KBM-7 (cell line): ENCODE measurements around the gene HOXB8.
A peak's percentile ranks its signal among the peaks of the same experiment; 100 is the strongest.

ENCODE experiments used
- DNase-seq: peaks from one replicate; pipeline ENCODE4 v3.0.0-alpha.2; 2015
- in situ Hi-C: fragments of 300-500 bp; cut with MboI; formaldehyde crosslinking; loops from 2 replicates; pipeline ENCODE4 v1.14.3; 2020; ENCODE audit warnings: low sequenced_read_pairs, low pct_unique_long_range_greater_than_20kb, mixed read lengths

HOXB8 gene

GRCh38 chr17:48600244-48601098, 14.6 kb downstream of the HOXB8 start:
- in situ Hi-C loops, result no loop called here
- DNase-seq, result no peak

GRCh38 chr17:48599354-48599753, 15.7 kb downstream of the HOXB8 start:
- in situ Hi-C loops, result no loop called here
- no peak for DNase-seq

GRCh38 chr17:48598736-48599135, 16.4 kb downstream of the HOXB8 start:
- in situ Hi-C loops, result no loop called here
- peak; percentile 42 for DNase-seq

GRCh38 chr17:48597778-48598631, 17.1 kb downstream of the HOXB8 start:
- in situ Hi-C loops, result no loop called here
- peak; percentile 62 for DNase-seq

- no peak for DNase-seq
- in situ Hi-C loops, result no loop called here
These were observed 17.6 kb downstream of the HOXB8 start for GRCh38 chr17:48597528-48597777.

GRCh38 chr17:48596735-48597527, 18.2 kb downstream of the HOXB8 start:
- no peak for DNase-seq
- in situ Hi-C loops, result no loop called here

GRCh38 chr17:48596000-48596734, 18.9 kb downstream of the HOXB8 start:
- in situ Hi-C loops, result no loop called here
- DNase-seq, result no peak

GRCh38 chr17:48595278-48595999, 19.7 kb downstream of the HOXB8 start:
- DNase-seq, result no peak
- in situ Hi-C loops, result no loop called here

- no peak for DNase-seq
- in situ Hi-C loops, result no loop called here
These were observed 20.4 kb downstream of the HOXB8 start for GRCh38 chr17:48594538-48595277.

GRCh38 chr17:48593840-48594537, 21.1 kb downstream of the HOXB8 start:
- peak; percentile 92 for DNase-seq
- in situ Hi-C loops, result no loop called here

GRCh38 chr17:48593126-48593829, 21.8 kb downstream of the HOXB8 start, which contains the start of gene HOXB5:
Gene HOXB5 (minus strand): TSS chr17:48593779. CDS start chr17:48593682, 97 bp downstream.
- in situ Hi-C loops, result no loop called here
- DNase-seq, result peak; percentile 47

- in situ Hi-C loops, result no loop called here
- no peak for DNase-seq
These were observed 22.5 kb downstream of the HOXB8 start for GRCh38 chr17:48592577-48592976.

- DNase-seq, result no peak
- in situ Hi-C loops, result no loop called here
These were observed 23.0 kb downstream of the HOXB8 start for GRCh38 chr17:48592057-48592514.

GRCh38 chr17:48591255-48592056, 23.6 kb downstream of the HOXB8 start:
- no peak for DNase-seq
- in situ Hi-C loops, result no loop called here

GRCh38 chr17:48590607-48591161, 24.4 kb downstream of the HOXB8 start:
- in situ Hi-C loops, result no loop called here
- DNase-seq, result no peak
